ENCODE results near the gene SCNN1A.

- no peak for TF ChIP-seq CTCF (IDR thresholded peaks at IDR 0.05)
- peak in 3 of 4 donors; percentile 26 to 79 (median 65) for TF ChIP-seq POLR2A (IDR thresholded peaks at IDR 0.05)
These were observed 11.9 kb downstream of the SCNN1A start for GRCh38 chr12:6363330-6364043.
